Measurements from ENCODE around the gene DGKI.
"Not testable (repeated sequence)": the region's sequence is repeated elsewhere in the genome, so short reads cannot be mapped to it uniquely, and the experiment has no call there.

Gene DGKI

DNA sequence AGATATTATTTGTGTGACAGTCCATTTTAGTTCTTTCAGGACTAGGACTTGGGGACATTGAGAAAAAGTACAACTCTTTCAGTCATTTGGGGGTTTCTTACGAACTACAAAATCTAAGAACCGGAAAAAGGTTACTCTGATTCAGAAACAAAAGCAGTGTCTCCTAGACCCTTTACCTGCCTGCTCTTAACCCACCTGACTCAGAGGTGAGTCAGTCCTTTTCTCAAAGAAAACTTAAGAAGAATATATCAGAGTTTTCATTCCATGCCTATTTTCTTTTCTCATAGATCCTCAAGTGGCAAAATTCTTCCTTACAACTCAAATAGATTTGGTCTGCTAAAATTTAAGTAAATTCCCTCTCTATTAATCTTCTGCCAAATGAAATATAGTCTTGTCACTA lies 388.4 kb downstream of the DGKI start:
- DNase-seq: no peak

DNA sequence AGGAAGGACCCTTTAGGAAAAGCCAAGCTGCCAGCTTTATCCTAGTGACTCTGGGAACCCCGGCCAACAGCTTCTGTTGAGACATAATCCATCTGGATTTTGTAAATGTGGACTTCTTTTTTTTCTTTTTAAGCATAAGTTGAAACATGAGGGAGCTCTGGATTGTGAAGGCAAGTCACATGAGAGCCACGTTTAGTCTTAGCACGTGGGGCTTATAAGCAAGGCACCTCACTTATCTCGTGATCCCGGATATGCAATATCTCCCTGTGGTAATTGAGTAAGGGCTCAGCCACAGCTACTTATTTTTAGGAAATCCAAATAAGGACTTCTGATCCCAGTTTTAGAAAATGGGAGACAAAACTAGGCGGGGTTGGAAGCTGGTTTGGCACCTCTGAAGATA lies 392.0 kb downstream of the DGKI start:
- no peak for DNase-seq

DNA sequence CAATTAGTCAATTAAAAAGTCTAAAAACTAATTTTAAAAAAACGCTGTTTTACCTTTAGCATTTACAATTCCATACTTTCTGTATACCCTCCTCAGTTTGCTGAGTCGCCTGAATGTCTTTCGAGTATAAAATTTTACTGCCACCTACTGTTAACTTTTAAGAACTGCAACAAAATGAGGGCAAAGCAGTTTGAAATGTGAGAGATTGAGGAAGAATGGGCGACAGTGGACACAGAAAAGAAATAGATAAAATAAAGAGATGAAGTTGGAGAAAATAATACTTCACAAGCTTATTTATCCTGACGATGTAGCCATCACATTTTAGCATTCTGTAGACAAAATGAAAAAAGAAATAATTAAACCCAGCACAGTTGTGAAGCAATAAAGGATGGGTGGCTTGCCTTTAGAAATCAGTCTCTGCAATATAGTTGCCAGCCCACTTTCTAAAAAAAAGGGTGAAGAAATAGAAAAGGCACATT lies 392.5 kb downstream of the DGKI start:
- DNase-seq: no peak

DNA sequence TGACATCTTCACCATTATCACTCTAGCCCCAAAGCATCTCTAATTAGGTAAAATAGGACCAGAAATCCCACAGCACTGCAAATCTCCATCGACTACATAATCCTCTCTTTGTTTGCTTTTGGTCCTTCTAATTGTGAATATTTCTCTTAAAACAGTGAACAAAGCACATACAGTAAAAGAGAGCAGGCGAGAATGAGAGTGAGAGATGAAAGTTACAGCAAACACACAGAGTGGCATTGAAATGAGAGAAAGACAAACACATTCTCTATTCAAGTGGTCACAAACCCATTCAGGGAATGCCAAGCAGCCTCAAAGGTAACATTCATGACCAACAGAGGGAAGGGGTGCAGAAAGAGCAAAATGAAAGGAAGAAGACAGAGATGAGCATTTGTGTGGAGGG lies 393.4 kb downstream of the DGKI start:
- DNase-seq: no peak

DNA sequence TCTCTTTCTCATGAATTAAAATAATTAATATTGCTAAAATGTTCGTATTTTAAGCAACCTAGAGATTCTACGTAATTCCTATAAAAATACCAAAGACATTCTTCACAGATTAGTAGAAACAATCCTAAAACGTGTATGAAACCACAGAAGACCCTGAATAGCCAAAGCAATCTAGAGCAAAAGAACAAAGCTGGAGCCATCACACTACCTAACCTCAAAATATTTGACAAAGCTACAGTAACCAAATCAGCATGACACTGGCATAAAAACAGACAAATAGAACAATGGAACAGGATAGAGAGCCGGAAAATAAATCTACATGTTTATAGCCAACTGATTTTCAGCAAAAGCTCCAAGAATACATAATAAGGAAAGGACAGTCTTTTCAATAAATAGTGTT lies 397.8 kb downstream of the DGKI start:
- DNase-seq: no peak

DNA sequence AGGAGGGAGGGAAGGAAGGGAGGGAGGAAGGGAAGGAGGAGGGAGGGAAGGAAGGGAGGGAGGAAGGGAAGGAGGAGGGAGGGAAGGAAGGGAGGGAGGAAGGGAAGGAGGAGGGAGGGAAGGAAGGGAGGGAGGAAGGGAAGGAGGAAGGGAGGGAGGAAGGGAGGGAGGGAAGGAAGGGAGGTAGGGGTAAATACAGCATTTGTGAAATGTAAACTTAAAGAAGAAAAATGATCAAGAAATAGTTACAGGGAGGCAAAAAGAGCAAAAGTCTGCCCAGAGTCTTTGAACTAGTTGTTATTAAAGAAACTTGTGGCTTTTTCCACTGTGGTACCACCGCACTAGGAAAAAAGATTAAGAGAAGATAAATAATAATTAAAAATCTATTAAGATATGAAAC lies 398.2 kb downstream of the DGKI start:
- DNase-seq: not testable (repeated sequence)

DNA sequence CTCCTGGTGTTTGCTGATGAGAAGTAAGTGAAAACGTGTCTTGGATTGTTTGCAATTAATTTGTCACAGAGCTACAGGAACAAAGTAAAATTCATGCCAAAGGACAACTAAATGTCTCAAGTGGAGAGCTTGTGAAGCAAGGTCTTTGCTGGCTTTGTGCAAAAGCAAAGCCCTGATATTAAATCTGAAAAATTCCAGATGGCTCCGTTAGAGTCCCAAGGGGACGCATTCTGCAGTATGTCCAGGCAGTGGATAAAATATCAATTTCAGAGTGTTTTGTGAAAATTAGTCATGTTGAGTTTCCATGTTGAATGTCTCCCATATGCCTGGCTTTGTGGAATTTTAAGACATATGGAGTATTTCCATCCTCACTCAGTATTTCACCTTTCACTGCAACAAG lies 400.7 kb downstream of the DGKI start:
- DNase-seq: no peak

DNA sequence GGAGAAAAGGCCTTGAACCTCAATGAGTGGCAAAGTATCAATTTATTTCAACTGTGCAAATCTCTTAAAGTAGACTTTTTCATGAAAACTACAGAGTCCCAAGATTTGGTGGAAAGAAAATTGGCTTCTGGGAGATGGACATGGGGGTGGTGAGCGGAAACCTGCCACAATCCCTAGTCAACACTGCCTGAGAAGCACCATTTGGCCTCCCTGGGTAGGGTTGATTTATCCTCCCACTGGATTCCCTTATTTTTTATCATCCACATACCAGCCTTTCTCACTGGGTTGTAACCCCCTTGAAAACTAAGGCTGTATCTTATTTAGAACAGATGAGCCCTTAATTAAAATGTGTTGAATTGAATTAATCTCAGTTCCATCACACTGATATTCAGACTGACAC lies 401.5 kb downstream of the DGKI start:
- no peak for DNase-seq

DNA sequence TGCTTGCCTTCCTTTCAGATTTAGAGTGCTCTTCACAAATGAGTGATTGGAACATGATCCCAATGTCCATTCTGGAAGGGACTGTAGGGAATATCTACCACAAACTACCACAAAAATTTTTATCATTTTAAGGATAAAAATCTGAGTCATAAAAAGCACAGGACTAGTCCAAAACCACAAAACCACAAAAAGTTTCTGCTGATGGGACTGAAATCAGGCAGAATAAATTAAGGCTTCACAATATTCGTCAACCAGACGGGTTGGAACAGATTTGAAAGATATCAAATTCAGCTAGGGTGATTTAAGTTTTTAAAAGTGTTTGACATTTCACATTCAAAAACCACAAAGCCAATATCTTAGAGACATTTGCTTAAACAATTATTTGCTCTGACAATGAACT lies 403.2 kb downstream of the DGKI start:
- no peak for DNase-seq

DNA sequence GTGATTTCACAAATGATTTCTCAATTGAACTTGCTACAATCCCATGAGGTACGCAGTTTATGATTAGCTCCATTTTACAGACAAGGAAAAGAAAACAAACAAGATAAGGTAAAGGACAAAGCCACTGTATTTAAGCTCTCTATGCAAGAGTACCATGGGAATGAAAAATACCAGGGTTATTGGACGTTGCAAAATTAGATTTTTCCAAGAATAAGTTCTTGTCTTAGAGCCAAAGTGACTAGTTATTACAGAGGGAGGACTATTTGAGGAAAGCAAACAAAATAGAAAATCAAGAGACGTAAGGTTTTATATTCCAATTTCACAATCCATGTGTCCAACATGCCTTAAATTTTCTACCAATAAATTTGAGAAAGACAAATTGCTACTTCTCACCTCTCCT lies 405.3 kb downstream of the DGKI start:
- DNase-seq: no peak

DNA sequence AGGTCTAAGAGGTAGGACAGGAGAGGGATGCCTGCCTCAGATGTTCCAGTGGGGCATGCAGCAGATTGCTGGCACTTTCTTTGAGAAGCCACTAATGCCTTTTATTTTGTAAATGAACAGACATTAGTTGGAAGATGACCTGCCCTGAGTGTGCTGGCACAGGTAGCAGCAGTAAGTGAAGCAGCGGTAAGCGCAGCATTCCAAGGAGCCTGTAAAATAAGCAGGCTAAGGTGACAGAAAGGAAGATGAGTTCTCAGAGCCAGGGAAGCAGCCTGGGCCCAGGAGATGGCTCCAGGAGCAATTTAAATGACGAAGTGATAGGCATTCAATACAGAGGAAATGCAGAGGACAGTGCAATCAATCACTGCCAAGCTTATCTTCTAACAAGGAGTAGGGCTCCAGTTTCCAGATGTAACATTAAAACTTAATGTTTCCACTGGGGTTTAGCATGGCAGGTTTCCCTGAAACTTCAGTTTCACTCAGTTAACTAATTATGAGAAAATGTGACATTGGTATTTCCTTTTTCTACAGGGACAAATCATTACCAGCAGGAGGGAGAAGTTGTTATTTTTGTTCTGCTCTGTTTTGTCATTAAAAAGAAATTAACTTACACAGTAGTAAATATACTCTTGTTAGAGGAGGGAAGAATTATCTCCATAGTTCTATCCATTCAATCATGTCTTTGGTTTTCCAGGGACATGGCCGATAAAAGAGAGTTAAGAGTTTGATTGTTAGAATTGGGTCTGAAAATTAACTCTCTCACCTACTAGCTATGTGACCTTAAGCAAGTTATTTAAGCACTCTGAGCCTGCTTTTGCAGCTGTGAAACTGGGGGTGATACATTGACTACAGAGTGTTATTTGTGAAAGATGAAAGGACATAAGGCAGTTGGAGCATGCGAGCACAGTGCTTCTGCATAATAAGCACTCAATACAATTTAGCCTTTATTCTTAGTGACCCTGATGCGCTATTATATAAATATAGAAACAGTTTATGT lies 406.6 kb downstream of the DGKI start:
- no peak for DNase-seq

DNA sequence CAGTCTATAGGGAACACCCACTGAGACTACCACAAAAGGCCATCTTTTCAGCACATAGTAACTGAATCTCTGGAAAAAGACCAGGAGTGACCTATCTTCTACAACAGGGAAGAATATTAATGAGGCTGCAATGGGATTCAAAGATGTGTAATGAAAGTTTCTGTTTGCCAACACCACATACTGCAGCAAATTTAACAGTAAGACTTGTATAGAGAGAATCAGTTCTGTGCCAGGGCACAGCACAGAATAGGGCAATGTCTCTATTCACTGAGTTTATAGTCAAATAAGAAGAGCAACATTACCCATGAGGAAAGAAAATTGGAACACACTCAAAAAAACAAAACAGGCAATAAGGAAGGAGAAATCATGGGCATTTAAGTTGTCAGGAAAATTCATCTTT lies 411.8 kb downstream of the DGKI start:
- DNase-seq: no peak

DNA sequence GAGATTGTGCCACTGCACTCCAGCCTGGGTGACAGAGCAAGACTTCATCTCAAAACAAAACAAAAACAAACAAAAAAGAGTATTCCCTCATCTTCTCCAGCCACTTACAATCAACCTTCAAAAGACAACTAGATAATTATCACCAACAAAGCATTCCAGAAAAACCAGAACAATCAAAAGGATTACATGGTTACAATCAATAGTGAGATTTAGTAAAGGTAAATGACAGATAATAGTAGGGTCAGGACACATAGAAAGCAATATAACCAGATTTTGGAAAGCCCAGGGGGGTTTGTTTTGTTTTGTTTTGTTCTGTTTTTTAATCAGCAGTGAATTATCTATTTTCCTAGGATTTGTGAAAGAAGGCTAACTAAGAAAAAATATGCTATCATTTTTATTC lies 412.2 kb downstream of the DGKI start:
- no peak for DNase-seq

DNA sequence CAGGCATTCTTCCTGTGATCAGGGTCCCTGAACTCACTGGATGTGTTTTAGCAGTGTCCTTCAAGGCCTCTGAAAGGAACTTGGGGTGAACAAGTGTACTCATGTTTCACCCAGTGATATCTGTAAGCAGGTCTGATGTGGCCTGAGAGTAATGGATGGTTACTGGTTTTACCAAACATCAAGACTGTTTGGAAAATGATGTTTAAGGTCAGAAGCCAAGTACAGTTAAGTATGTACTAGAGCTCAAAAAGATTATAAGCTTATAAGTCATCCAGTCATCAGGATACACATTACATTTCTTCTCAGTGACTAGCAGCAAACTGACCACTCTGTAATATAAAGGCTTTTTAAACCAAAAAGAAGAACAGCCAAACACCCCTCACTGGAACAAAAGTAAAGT lies 423.5 kb downstream of the DGKI start:
- no peak for DNase-seq

DNA sequence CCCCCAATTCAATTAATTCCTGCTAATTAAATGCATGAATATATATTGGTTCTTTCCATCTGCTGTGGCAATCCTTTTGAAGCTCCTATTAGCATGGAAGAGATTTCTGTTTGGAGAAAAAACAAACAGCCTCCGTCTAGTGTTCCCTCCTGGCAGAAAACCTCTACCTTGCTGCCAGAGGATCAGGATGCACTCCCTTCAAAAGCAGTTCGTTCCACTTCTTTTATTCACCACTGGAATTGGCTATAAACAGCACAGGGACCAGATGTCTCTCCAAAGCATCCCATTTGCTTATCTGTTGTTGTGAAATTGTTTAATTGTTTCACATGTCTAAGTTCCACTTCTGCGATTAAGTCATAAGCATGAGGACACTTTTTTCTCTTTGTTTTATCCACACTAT lies 425.4 kb downstream of the DGKI start:
- no peak for DNase-seq

DNA sequence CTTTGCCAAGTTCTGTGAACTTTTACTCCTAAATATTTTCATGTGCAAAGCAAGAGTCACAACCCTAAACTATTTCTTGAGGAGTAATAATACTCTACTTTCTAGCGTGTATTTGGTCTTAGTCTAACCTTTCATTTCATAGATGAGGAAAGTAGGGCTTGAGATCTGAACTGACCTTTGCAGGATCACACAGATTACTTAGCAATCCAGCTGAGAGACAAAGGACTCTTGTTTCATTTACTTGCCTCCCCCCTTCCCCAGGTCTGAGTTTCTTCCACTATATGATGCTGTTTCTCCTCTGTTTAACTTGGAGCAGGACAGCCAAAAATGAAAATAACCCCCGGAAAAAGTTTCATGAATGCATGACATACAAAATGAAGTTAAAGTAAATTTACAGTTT lies 427.9 kb downstream of the DGKI start:
- DNase-seq: no peak

DNA sequence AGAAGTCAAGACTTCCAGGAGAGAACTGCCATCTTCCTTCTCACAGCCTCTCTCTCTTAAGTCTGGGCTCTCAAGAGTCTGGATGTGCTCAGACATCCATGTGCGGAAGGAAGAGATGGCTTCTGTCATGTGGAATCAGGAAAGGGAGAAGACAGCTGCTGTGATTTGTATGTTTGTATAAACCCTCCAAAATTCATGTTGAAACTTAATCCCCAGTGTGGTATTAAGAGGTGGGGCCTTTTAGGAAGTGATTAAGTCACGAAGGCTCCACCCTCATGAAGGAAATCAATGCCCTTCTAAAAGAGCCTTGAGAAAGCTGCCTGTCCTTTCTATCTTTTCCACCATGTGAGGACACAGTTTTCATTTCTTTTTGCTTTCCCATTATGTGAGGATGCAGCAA lies 429.3 kb downstream of the DGKI start:
- DNase-seq: no peak

DNA sequence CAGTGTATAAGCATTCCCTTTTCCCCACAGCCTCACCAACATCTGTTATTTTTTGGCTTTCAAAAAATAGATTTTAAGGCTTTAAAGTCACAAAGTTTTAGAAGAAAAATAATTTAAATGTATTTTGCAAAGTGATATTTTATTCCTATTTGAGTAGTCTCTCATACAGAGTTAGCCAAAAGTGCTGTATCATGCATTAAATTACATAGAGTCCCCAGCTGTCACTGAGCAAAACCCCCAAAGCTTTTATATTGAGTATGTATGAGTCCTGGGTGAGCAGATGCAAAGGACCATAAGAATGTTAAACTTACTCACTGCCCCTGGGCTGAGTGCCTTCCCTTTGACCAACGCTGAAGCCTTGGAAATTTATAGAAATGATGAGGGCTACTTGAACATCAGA lies 432.9 kb downstream of the DGKI start:
- no peak for DNase-seq

DNA sequence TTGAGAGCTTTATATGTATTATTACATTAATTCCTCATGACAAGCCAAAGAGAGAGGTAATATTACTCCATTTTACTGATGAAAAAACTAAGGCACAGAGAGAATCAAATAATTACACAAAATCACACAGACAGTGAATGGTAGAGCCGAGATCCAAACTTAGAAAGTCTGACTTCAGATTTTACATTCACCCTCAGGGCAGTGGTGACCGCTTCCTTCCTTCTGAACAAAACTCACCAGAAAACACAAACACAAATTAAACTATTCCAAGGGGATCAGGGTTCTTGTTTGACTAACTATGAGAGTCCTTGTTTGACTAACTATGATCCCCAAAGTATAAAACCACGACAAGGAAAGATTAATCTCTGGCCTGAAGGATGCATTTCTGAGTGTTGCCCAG lies 435.3 kb downstream of the DGKI start:
- DNase-seq: no peak

DNA sequence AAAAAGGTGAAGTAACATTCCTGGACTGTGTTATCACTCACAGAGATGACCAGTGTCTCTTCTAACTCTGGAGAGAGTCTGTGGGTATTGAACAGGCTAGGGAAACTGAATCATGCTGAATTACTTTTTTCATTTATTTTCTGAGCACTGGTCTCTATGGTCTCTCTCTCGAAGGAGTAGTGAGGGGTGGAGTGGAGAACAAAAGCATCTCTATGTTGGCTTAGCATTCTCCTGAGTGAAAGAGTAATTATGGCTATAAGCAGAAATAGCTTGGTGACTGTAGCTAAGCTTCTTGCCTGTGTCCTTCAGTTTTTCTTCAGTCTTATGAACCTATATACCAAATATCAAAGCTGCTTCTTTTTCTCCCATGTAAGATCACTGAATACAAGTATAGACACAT lies 438.6 kb downstream of the DGKI start:
- no peak for DNase-seq

DNA sequence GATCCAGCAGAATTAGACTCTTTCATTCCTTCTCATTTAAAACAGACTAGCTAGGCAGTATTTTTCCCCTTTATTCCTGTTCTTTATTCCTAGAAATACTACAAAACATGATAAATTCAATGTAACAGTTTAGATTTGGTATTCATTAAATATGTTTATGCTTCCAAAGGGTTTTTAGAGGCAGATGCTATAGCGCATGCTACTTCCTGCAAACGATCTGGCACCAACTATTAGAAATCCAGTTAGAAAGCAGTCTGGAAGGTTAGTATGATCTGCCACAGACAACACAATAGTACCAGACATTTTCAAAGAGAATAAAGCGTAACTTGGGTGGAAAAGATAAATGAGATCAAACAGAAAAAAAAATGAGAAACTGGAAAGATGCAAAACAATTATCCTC lies 439.7 kb downstream of the DGKI start:
- no peak for DNase-seq

DNA sequence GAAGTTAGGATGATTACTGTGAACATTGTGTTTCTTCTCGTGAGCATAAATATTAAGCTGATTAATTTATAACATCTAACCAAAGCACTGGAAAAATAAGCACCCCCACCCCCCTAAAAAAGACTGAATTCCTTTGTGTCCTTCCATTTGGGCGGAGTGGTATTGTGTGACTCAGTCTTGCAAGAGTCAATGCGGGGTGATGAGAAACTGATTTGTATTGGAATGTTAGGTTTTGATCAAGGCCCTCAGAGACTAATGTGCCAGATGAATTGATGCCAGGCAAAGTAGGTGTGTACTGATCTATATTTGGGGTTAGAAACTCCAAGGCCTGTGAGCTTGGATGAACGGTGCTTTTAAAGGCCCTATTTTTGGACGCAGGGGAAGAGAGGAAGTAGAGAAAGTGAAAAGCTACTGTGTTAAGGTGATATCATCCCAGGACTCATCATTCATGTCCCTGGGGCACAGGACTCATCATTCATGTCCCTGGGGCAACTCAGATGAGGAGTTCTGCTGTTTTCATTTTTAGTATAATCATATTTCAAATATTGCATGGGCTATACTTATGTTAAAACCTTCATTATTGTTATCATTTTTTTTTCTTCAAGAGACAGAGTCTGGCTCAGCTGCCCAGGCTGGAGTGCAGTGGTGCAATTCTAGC lies 442.0 kb downstream of the DGKI start:
- DNase-seq: no peak

DNA sequence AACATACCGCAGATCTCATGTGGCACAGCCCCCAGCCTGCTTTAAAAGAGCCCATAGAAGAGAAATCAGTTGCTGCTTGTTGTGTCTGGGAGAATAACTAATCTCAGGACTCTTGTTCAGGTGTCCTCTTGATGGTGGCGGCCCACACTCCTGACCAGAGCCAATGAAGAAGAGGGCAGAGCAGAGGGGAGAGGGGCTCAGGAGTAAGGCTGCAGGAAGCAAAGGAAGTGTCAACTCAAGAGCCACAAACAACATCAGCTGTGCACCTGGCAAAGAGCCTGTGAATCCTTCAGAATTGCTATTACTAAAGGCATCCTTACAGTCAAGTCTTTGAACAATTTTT lies 443.4 kb downstream of the DGKI start:
- DNase-seq: no peak

DNA sequence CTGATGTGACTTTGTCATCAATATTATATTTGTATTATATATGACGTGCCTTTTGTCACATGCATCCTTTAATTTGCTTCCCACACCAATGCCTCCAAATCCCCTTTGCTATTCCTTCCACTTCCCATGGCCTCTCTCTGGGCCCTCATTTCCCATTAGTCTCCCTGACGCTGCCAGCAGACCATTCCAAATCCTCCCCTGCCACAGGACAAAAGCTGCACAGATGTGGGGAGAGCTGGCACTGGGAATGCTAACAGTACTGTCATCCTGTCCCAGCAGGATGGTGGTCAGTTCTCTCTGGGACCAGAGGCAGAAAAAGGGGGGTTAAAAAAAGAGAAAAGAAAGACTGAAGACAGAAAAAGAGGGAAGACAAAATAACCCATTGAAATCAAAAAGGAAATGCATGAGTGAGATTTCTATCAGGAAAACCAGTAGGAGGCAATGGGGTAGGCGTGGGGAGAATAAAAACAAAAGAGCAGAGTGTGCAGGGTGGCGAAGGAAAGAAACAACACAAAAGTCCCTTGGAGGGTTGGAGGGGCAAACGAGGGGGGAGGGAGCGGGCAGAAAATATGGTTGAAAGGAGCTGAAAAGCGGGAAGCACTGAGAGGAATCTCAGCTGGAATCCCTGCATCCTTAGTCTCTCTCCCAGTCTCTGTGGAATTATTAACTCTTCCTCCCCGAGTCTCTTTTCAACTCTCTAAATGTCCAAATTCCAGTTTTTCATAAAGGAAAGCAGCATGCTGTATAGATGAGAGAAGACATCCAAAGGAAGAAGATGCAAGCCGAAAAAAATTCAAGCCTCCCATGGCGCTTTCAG lies 444.0 kb downstream of the DGKI start:
- no peak for DNase-seq

Measured in activated naive CD4-positive, alpha-beta T cell treated with Interleukin-2 at 50 U/mL for 16 hours (primary cell).